HG03039 (cell line): Measurements from ENCODE around the gene TANGO6.
"Not testable (repeated sequence)": the region's sequence is repeated elsewhere in the genome, so short reads cannot be mapped to it uniquely, and the experiment has no call there.

Source experiments
- ATAC-seq: cut with Tn5 transposase; IDR thresholded peaks from one replicate; pipeline ENCODE4 v1.9.1; 2021; ENCODE audit warnings: mild to moderate bottlenecking, moderate library complexity; ENCODE audit not compliant: unreplicated experiment

The TANGO6 gene

GRCh38 chr16:68843482-68844210 is at the start of gene TANGO6:
Gene TANGO6, plus strand, starts transcription at chr16:68843531. Its CDS starts 87 bp downstream, at chr16:68843618.
- ATAC-seq: peak; percentile 85

- no peak for ATAC-seq
Measured at GRCh38 chr16:68798398-68798797, 44.9 kb upstream of the TANGO6 start.

GRCh38 chr16:68800257-68800875 is 43.0 kb upstream of the TANGO6 start:
- no peak for ATAC-seq

- ATAC-seq: no peak
Measured at GRCh38 chr16:68802190-68802589, 41.1 kb upstream of the TANGO6 start.

- no peak for ATAC-seq
Measured at GRCh38 chr16:68806422-68806821, 36.9 kb upstream of the TANGO6 start.

- no peak for ATAC-seq
Measured at GRCh38 chr16:68806981-68807380, 36.4 kb upstream of the TANGO6 start.

GRCh38 chr16:68814516-68814915 is 28.8 kb upstream of the TANGO6 start:
- no peak for ATAC-seq

- no peak for ATAC-seq
Measured at GRCh38 chr16:68823401-68824135, 19.8 kb upstream of the TANGO6 start.

GRCh38 chr16:68825427-68825826 is 17.9 kb upstream of the TANGO6 start:
- no peak for ATAC-seq

GRCh38 chr16:68826652-68827051 is 16.7 kb upstream of the TANGO6 start:
- ATAC-seq: no peak

GRCh38 chr16:68833251-68833650 is 10.1 kb upstream of the TANGO6 start:
- no peak for ATAC-seq

GRCh38 chr16:68834550-68834949 is 8.8 kb upstream of the TANGO6 start:
- no peak for ATAC-seq

GRCh38 chr16:68835970-68836369 is 7.4 kb upstream of the TANGO6 start:
- ATAC-seq: no peak

- ATAC-seq: no peak
Measured at GRCh38 chr16:68839831-68840230, 3.5 kb upstream of the TANGO6 start.

GRCh38 chr16:68842964-68843481 is 308 bp upstream of the TANGO6 start:
- ATAC-seq: not testable (repeated sequence)

- ATAC-seq: no peak
Measured at GRCh38 chr16:68844211-68844564, 857 bp downstream of the TANGO6 start.

- ATAC-seq: no peak
Measured at GRCh38 chr16:68848786-68849185, 5.5 kb downstream of the TANGO6 start.

- no peak for ATAC-seq
Measured at GRCh38 chr16:68850481-68850880, 7.2 kb downstream of the TANGO6 start.

- no peak for ATAC-seq
Measured at GRCh38 chr16:68851601-68852000, 8.3 kb downstream of the TANGO6 start.

GRCh38 chr16:68857479-68857878 is 14.1 kb downstream of the TANGO6 start:
- no peak for ATAC-seq

- ATAC-seq: no peak
Measured at GRCh38 chr16:68859828-68860227, 16.5 kb downstream of the TANGO6 start.
